Activated T-helper 1 cell treated with Interleukin-2 at 50 U/mL for 16 hours (primary cell): ENCODE data around the gene SLC12A6.
"Not testable (repeated sequence)": the region's sequence is repeated elsewhere in the genome, so short reads cannot be mapped to it uniquely, and the experiment has no call there.

Experiments
- DNase-seq: peaks from one replicate; pipeline ENCODE4 v3.0.0-alpha.2; 2020; ENCODE audit warnings: low read depth

SLC12A6 gene

GRCh38 chr15:34193272-34193671 is 144.3 kb downstream of the SLC12A6 start:
- DNase-seq = not testable (repeated sequence)

GRCh38 chr15:34188711-34189110 is 148.9 kb downstream of the SLC12A6 start:
- no peak for DNase-seq

- no peak for DNase-seq
These were observed 151.9 kb downstream of the SLC12A6 start for GRCh38 chr15:34185666-34186065.

GRCh38 chr15:34182942-34183341 is 154.6 kb downstream of the SLC12A6 start:
- DNase-seq = no peak
